ENCODE data around the gene DOK5.

DNA sequence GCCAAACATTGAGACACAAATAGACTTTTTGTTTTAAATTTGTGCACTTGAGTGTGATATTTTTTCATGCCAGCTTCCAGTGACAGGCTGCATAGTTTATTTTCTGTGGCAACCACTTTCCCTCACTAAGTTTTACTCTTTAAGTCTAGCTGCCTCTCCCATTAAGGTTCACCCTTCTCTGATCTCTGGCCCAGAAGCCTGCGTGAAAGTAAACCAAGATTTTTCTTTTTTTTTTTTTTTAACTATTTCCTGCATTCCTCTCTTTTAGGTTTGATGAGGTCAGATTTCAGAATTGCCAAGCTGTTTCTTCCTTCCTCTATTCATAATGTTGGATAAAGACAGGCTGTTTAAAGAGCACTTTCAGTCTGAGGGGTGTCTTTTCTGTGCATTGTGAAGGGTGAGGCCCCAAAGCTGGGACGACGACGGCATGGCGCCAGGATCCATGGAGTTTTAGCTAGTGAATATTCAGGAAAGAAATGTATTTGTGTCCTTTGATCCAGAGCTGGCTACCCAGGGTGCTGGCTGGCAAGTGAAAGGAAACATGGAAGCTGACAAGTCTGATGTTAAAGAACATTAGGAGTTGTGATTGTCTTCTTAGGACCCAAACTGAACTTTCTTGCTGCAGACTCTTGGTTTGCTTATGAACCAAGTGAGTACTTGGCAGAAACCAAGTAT, 50.7 kb downstream of the DOK5 start:
- TF ChIP-seq, protein P1, sequence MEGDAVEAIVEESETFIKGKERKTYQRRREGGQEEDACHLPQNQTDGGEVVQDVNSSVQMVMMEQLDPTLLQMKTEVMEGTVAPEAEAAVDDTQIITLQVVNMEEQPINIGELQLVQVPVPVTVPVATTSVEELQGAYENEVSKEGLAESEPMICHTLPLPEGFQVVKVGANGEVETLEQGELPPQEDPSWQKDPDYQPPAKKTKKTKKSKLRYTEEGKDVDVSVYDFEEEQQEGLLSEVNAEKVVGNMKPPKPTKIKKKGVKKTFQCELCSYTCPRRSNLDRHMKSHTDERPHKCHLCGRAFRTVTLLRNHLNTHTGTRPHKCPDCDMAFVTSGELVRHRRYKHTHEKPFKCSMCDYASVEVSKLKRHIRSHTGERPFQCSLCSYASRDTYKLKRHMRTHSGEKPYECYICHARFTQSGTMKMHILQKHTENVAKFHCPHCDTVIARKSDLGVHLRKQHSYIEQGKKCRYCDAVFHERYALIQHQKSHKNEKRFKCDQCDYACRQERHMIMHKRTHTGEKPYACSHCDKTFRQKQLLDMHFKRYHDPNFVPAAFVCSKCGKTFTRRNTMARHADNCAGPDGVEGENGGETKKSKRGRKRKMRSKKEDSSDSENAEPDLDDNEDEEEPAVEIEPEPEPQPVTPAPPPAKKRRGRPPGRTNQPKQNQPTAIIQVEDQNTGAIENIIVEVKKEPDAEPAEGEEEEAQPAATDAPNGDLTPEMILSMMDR (conservative IDR thresholded peaks at IDR 0.05; ENCODE audit: low read depth, low read length): no peak
- TF ChIP-seq EZH2 (IDR thresholded peaks at IDR 0.05; ENCODE audit: borderline replicate concordance, low read depth, low read length, poor library complexity, severe bottlenecking): no peak

Measured in A673 (cell line).